ENCODE results near the gene SAG.

Gene SAG

GRCh38 chr2:233321166-233321565 is 13.6 kb downstream of the SAG start:
- no peak overlapping the region for H3K4me2 ChIP-seq (ENCODE audit: low read depth, low read length)
- no peak for TF ChIP-seq EZH2 (optimal IDR thresholded peaks at IDR 0.05; ENCODE audit: low read depth, low read length)
- TF ChIP-seq EZH2phosphoT487 (IDR thresholded peaks at IDR 0.05; ENCODE audit: low read length) = no peak
- no peak for TF ChIP-seq CTCF (IDR thresholded peaks at IDR 0.05; ENCODE audit: low read length)
- H3K27me3 ChIP-seq (replicated peaks; ENCODE audit: insufficient read depth, low read length) = no peaks in the 10 kb centered on the region
- no peak overlapping the region for H3K9ac ChIP-seq (ENCODE audit: low read length)
- DNase-seq = no peak
- no peaks in the 10 kb centered on the region for H4K20me1 ChIP-seq (ENCODE audit: insufficient read depth, low read length)
- H3K4me3 ChIP-seq (ENCODE audit: low read length) = no peak overlapping the region
- no peak overlapping the region for H3K27ac ChIP-seq (ENCODE audit: low read length)
- H3K79me2 ChIP-seq (ENCODE audit: low read length) = no peaks in the 10 kb centered on the region
- H3K9me2 ChIP-seq (replicated peaks; ENCODE audit: insufficient read depth, low read length) = no peaks in the 10 kb centered on the region
- H3F3A ChIP-seq (ENCODE audit: insufficient read depth, low read length) = peaks cover 5% of the 10 kb centered on the region; the same call in 1 of the 2 replicates
- no peaks in the 10 kb centered on the region for H3K36me3 ChIP-seq (replicated peaks; ENCODE audit: insufficient read depth, low read length)
- H3K9me3 ChIP-seq (replicated peaks; ENCODE audit: insufficient read depth, low read length) = no peaks in the 10 kb centered on the region
- peaks cover 12% of the 10 kb centered on the region for H3K4me1 ChIP-seq (ENCODE audit: low read length)
- no peak overlapping the region for H2AFZ ChIP-seq (ENCODE audit: low read length)

DNA sequence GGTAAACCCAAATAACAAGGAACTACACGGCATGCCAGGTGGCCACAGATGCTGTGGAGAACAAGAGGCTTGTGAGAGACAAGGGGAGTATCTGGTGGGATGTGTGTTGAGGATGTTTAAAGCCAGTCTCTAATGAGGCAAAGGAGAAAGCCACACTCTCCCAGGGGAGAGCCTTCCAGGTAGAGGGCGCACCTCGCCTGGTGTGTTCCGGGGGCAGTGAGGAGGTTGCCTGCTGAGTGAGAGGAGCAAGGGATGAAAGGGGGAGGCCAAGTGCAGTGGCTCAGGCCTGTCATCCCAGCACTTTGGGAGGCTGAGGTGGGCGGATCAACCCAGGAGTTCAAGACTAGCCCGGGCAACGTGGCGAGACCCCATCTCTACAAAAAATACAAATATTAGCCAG is 16.2 kb downstream of the SAG start:
- H3K27me3 ChIP-seq (replicated peaks; ENCODE audit: insufficient read depth, low read length) = no peaks in the 10 kb centered on the region
- H3K9me3 ChIP-seq (replicated peaks; ENCODE audit: insufficient read depth, low read length) = no peaks in the 10 kb centered on the region
- H3K36me3 ChIP-seq (replicated peaks; ENCODE audit: insufficient read depth, low read length) = no peaks in the 10 kb centered on the region
- H3K9ac ChIP-seq (ENCODE audit: low read length) = no peak overlapping the region
- no peaks in the 10 kb centered on the region for H3F3A ChIP-seq (ENCODE audit: insufficient read depth, low read length)
- no peaks in the 10 kb centered on the region for H3K4me1 ChIP-seq (ENCODE audit: low read length)
- H3K4me3 ChIP-seq (ENCODE audit: low read length) = no peak overlapping the region
- H2AFZ ChIP-seq (ENCODE audit: low read length) = no peak overlapping the region
- no peaks in the 10 kb centered on the region for H3K79me2 ChIP-seq (ENCODE audit: low read length)
- H3K9me2 ChIP-seq (replicated peaks; ENCODE audit: insufficient read depth, low read length) = no peaks in the 10 kb centered on the region
- H3K4me2 ChIP-seq (ENCODE audit: low read depth, low read length) = no peak overlapping the region
- no peak for DNase-seq
- no peaks in the 10 kb centered on the region for H4K20me1 ChIP-seq (ENCODE audit: insufficient read depth, low read length)
- TF ChIP-seq CTCF (IDR thresholded peaks at IDR 0.05; ENCODE audit: low read length) (no peak), EZH2phosphoT487 (IDR thresholded peaks at IDR 0.05; ENCODE audit: low read length) (no peak), EZH2 (optimal IDR thresholded peaks at IDR 0.05; ENCODE audit: low read depth, low read length) (no peak)
- H3K27ac ChIP-seq (ENCODE audit: low read length) = no peak overlapping the region

GRCh38 chr2:233325256-233325655 is 17.6 kb downstream of the SAG start:
- no peaks in the 10 kb centered on the region for H3F3A ChIP-seq (ENCODE audit: insufficient read depth, low read length)
- no peak overlapping the region for H3K27ac ChIP-seq (ENCODE audit: low read length)
- H3K9me3 ChIP-seq (replicated peaks; ENCODE audit: insufficient read depth, low read length) = no peaks in the 10 kb centered on the region
- no peaks in the 10 kb centered on the region for H3K4me1 ChIP-seq (ENCODE audit: low read length)
- H3K4me2 ChIP-seq (ENCODE audit: low read depth, low read length) = no peak overlapping the region
- TF ChIP-seq CTCF (IDR thresholded peaks at IDR 0.05; ENCODE audit: low read length) = no peak
- no peak for TF ChIP-seq EZH2 (optimal IDR thresholded peaks at IDR 0.05; ENCODE audit: low read depth, low read length)
- no peak for TF ChIP-seq EZH2phosphoT487 (IDR thresholded peaks at IDR 0.05; ENCODE audit: low read length)
- H3K9me2 ChIP-seq (replicated peaks; ENCODE audit: insufficient read depth, low read length) = no peaks in the 10 kb centered on the region
- no peak overlapping the region for H3K4me3 ChIP-seq (ENCODE audit: low read length)
- H3K79me2 ChIP-seq (ENCODE audit: low read length) = no peaks in the 10 kb centered on the region
- H4K20me1 ChIP-seq (ENCODE audit: insufficient read depth, low read length) = no peaks in the 10 kb centered on the region
- no peak overlapping the region for H2AFZ ChIP-seq (ENCODE audit: low read length)
- no peak overlapping the region for H3K9ac ChIP-seq (ENCODE audit: low read length)
- no peak for DNase-seq
- no peaks in the 10 kb centered on the region for H3K36me3 ChIP-seq (replicated peaks; ENCODE audit: insufficient read depth, low read length)
- H3K27me3 ChIP-seq (replicated peaks; ENCODE audit: insufficient read depth, low read length) = no peaks in the 10 kb centered on the region

Data from MM.1S (cell line).